A549 (cell line): ENCODE data around the gene RAPGEF5. TPM values are rescaled to one million over a fixed set of nuclear protein-coding genes. Genes with fewer than 3 reads are reported as not detected.

Source experiments
- ATAC-seq, 2 experiments: fragments of 200-7000 bp in 1 of 2; fragments of >200 bp in 1 of 2; cut with Nextera tagmentation in 1 of 2; cut with Tn5 transposase in 1 of 2; 3 replicates each; pipeline versions ENCODE4 v1.8.0 to v1.9.1; 2018 to 2020; ENCODE audit warnings: mild to moderate bottlenecking in 1 of 2, moderate library complexity in 1 of 2
- CTCF ChIA-PET: fragments of 300-600 bp; sonication (Branson Sonifier 250); formaldehyde crosslinking; extraction: SDS; loops from one replicate; lab custom pipeline; 2021; ENCODE audit warnings: antibody characterized with exemption, inconsistent platforms; lab: Yijun Ruan, JAX
- POLR2A ChIA-PET: fragments of 350-600 bp; formaldehyde crosslinking; extraction: SDS; loops from one replicate; lab custom pipeline; 2021; ENCODE audit warnings: antibody characterized with exemption, inconsistent platforms; lab: Yijun Ruan, JAX
- DNase-seq, 2 experiments: peaks; one replicate each; pipeline versions ENCODE4 v3.0.0 to v3.0.0-alpha.2; 2011 to 2016; ENCODE audit warnings: low read depth in 1 of 2, low spot score in 1 of 2
- FAIRE-seq: peaks from 2 replicates; lab custom pipeline; 2011; peaks lifted over from hg19 to GRCh38; lab: Jason Lieb, UNC
- H3K27ac ChIP-seq, 2 experiments: fragments of >200 bp; sonication (Bioruptor Twin); formaldehyde crosslinking; 3 replicates each; pipeline ENCODE4 v1.5.1; 2016 to 2017
- H3K4me1 ChIP-seq: fragments of >200 bp; sonication (Bioruptor Twin); formaldehyde crosslinking; 3 replicates; pipeline ENCODE4 v1.6.1; 2016
- H3K4me2 ChIP-seq: fragments of >200 bp; sonication (Bioruptor Twin); formaldehyde crosslinking; 3 replicates; pipeline ENCODE4 v1.6.1; 2016
- H3K4me3 ChIP-seq: fragments of >200 bp; sonication (Bioruptor Twin); formaldehyde crosslinking; 3 replicates; pipeline ENCODE4 v1.5.1; 2016
- H3K9me3 ChIP-seq: fragments of >200 bp; sonication (Bioruptor Twin); formaldehyde crosslinking; 3 replicates; pipeline ENCODE4 v1.6.1; 2016
- ATOH8 ChIP-seq: fragments of 250-450 bp; sonication (Bioruptor Pico); IDR thresholded peaks from 2 replicates; pipeline ENCODE4 v1.5.0; 2020; ENCODE audit warnings: low read depth, mild to moderate bottlenecking, moderate library complexity
- CBX2 ChIP-seq: fragments of 200-600 bp; sonication (generic); IDR thresholded peaks from 2 replicates; pipeline ENCODE4 v1.6.1; 2016; ENCODE audit warnings: low read depth, mild to moderate bottlenecking, borderline replicate concordance
- CHD2 ChIP-seq: fragments of 150-350 bp; IDR thresholded peaks from 2 replicates; pipeline ENCODE4 v1.6.1; 2014; ENCODE audit warnings: low read length; ENCODE audit not compliant: partially characterized antibody
- EHF ChIP-seq: fragments of 250-450 bp; sonication (Bioruptor Pico); IDR thresholded peaks from 2 replicates; pipeline ENCODE4 v1.5.0; 2020; ENCODE audit warnings: mild to moderate bottlenecking
- EHMT2 ChIP-seq: fragments of 200-600 bp; sonication (generic); IDR thresholded peaks from 2 replicates; pipeline ENCODE4 v1.6.1; 2016; ENCODE audit warnings: antibody characterized with exemption, low read depth, mild to moderate bottlenecking, moderate library complexity
- ELK1 ChIP-seq: fragments of 150-350 bp; IDR thresholded peaks from 2 replicates; pipeline ENCODE4 v1.6.1; 2014; ENCODE audit warnings: low read depth, mild to moderate bottlenecking, low read length
- EP300 ChIP-seq, 2 experiments: fragments of >200 bp; sonication (Bioruptor Twin); formaldehyde crosslinking; IDR thresholded peaks; 2 replicates in 1 of 2; 3 replicates in 1 of 2; pipeline ENCODE4 v1.6.1; 2016 to 2017
- FOSL2 ChIP-seq, 2 experiments: fragments of 450-650 bp in 1 of 2; fragments of >200 bp in 1 of 2; sonication (Bioruptor Twin) in 1 of 2; formaldehyde crosslinking; IDR thresholded peaks; 2 replicates each; pipeline versions ENCODE4 v1.5.0 to v1.6.1; 2016 to 2020; ENCODE audit warnings: mild to moderate bottlenecking in 1 of 2, moderate library complexity in 1 of 2
- HES2 ChIP-seq: fragments of >200 bp; sonication (Bioruptor Twin); formaldehyde crosslinking; IDR thresholded peaks from 2 replicates; pipeline ENCODE4 v1.6.1; 2016
- HEYL ChIP-seq: fragments of 250-450 bp; sonication (Bioruptor Pico); IDR thresholded peaks from 2 replicates; pipeline ENCODE4 v1.8.0; 2021; ENCODE audit warnings: mild to moderate bottlenecking, moderate library complexity
- HMGXB4 ChIP-seq: fragments of 250-450 bp; sonication (Bioruptor Pico); IDR thresholded peaks from 2 replicates; pipeline ENCODE4 v1.5.0; 2021; ENCODE audit warnings: mild to moderate bottlenecking, moderate library complexity, borderline replicate concordance
- JUN ChIP-seq, 2 experiments: fragments of >200 bp; sonication (Bioruptor Twin); formaldehyde crosslinking; IDR thresholded peaks; 2 replicates in 1 of 2; 3 replicates in 1 of 2; pipeline ENCODE4 v1.6.1; 2016 to 2017
- KDM1A ChIP-seq: fragments of 200-600 bp; sonication (generic); IDR thresholded peaks from 2 replicates; pipeline ENCODE4 v1.6.1; 2016; ENCODE audit warnings: low read depth, mild to moderate bottlenecking
- MAZ ChIP-seq: fragments of 150-350 bp; IDR thresholded peaks from 2 replicates; pipeline ENCODE4 v1.6.1; 2014; ENCODE audit warnings: antibody characterized with exemption, low read depth, low read length, borderline replicate concordance
- NFE2L2 ChIP-seq: fragments of 150-350 bp; conservative IDR thresholded peaks from 2 replicates; pipeline ENCODE4 v1.6.1; 2014; ENCODE audit warnings: low read length
- NR3C1 ChIP-seq: fragments of >200 bp; sonication (Bioruptor Twin); formaldehyde crosslinking; IDR thresholded peaks from 3 replicates; pipeline ENCODE4 v1.6.1; 2017
- PHF8 ChIP-seq: fragments of 200-600 bp; sonication (generic); IDR thresholded peaks from 2 replicates; pipeline ENCODE4 v1.6.1; 2016; ENCODE audit warnings: low read depth, mild to moderate bottlenecking, antibody characterized with exemption, moderate library complexity, borderline replicate concordance
- POLR2A ChIP-seq: IDR thresholded peaks from 2 replicates; pipeline ENCODE4 v1.6.1; 2012; ENCODE audit warnings: mild to moderate bottlenecking, low read length
- RAD21 ChIP-seq, 2 experiments: fragments of >200 bp in 1 of 2; sonication (Bioruptor Twin) in 1 of 2; formaldehyde crosslinking in 1 of 2; IDR thresholded peaks in 1 of 2; conservative IDR thresholded peaks in 1 of 2; 2 replicates in 1 of 2; 3 replicates in 1 of 2; pipeline ENCODE4 v1.6.1; 2012 to 2018; ENCODE audit warnings: inconsistent platforms in 1 of 2
- SMC3 ChIP-seq: fragments of >200 bp; sonication (Bioruptor Twin); formaldehyde crosslinking; IDR thresholded peaks from 3 replicates; pipeline ENCODE4 v1.6.1; 2018; ENCODE audit warnings: inconsistent platforms
- TFCP2L1 ChIP-seq: fragments of 250-450 bp; sonication (Bioruptor Pico); IDR thresholded peaks from 2 replicates; pipeline ENCODE4 v1.5.0; 2021; ENCODE audit warnings: mild to moderate bottlenecking
- TP53 ChIP-seq: fragments of 250-450 bp; sonication (Bioruptor Pico); IDR thresholded peaks from 2 replicates; pipeline ENCODE4 v1.5.0; 2021; ENCODE audit warnings: mild to moderate bottlenecking, moderate library complexity
- USF2 ChIP-seq: fragments of 450-650 bp; IDR thresholded peaks from 2 replicates; pipeline ENCODE4 v1.6.1; 2014; ENCODE audit warnings: antibody characterized with exemption
- ZC3H11A ChIP-seq: fragments of 450-650 bp; IDR thresholded peaks from 2 replicates; pipeline ENCODE4 v1.6.1; 2014; ENCODE audit warnings: antibody characterized with exemption, mild to moderate bottlenecking
- ZFP36 ChIP-seq: fragments of 450-650 bp; IDR thresholded peaks from 2 replicates; pipeline ENCODE4 v1.6.1; 2014; ENCODE audit warnings: borderline replicate concordance; ENCODE audit not compliant: partially characterized antibody
- WGBS: methylation state at CpG from one replicate; pipeline ENCODE4 v1.1.6; 2017; ENCODE audit errors: missing lambda C conversion rate; 5-methylcytosine and 5-hydroxymethylcytosine counted together
- polyA plus RNA-seq, 4 experiments: library from polyadenylated mRNA; depleted of rRNA in 3 of 4; stranded (reverse); fragments of >200 nt; fragmentation: RNase III in 1 of 4; extraction: RNeasy Plus Mini Kit Qiagen cat#74134 plus additional on column Dnase treatment in 1 of 4; gene quantifications; 2 replicates in 3 of 4; 3 replicates in 1 of 4; pipeline ENCODE4 v1.2.3, GENCODE V29; 2011 to 2017

The RAPGEF5 gene
- polyA plus RNA-seq, 2 of the 4 experiments (the other 2 are of a cell fraction): 0.03 to 0.14 TPM

GRCh38 chr7:22248111-22248809 lies 108.7 kb downstream of the RAPGEF5 start:
- POLR2A ChIA-PET: no interaction called here
- WGBS: 55% methylated on average over 7 of the region's 7 CpGs
- CTCF ChIA-PET: no interaction called here

GRCh38 chr7:22241805-22242390 lies 115.1 kb downstream of the RAPGEF5 start:
- Histone ChIP-seq H3K27ac (no peak overlapping the region), H3K4me1 (no peaks in the 10 kb centered on the region), H3K4me3 (no peak overlapping the region), H3K9me3 (no peaks in the 10 kb centered on the region), H3K4me2 (no peak overlapping the region)
- ChIA-PET CTCF (no interaction called here), POLR2A (no interaction called here)
- 21% methylated on average over 2 of the region's 2 CpGs for WGBS
- no peak for DNase-seq
- FAIRE-seq: no peak
- TF ChIP-seq KDM1A (no peak), ATOH8 (CRISPR knock-in tag) (no peak), USF2 (no peak), TFCP2L1 (no peak), TP53 (CRISPR knock-in tag) (no peak), EHMT2 (no peak), MAZ (no peak), ELK1 (no peak), EHF (CRISPR knock-in tag) (no peak), HMGXB4 (no peak), CHD2 (no peak), ZFP36 (no peak), RAD21 (conservative IDR thresholded peaks at IDR 0.05 in 1 of 2, IDR thresholded peaks at IDR 0.05 in 1 of 2) (no peak), FOSL2 (IDR thresholded peaks at IDR 0.05) (no peak), FOSL2 (CRISPR knock-in tag; IDR thresholded peaks at IDR 0.05) (no peak), HEYL (CRISPR knock-in tag) (no peak), HES2 (no peak), SMC3 (no peak), POLR2A (no peak)
- ATAC-seq: no peak

More at GRCh38 chr7:22248111-22248809, 108.7 kb downstream of the RAPGEF5 start:
- FAIRE-seq: no peak
- no peak overlapping the region for H3K4me3 ChIP-seq
- no peak for DNase-seq
- no peak for ATAC-seq
- H3K4me1 ChIP-seq: no peaks in the 10 kb centered on the region
- H3K4me2 ChIP-seq: no peak overlapping the region
- no peak overlapping the region for H3K27ac ChIP-seq
- no peaks in the 10 kb centered on the region for H3K9me3 ChIP-seq
- TF ChIP-seq NFE2L2 (no peak), NR3C1 (no peak), ZC3H11A (no peak), PHF8 (no peak), TP53 (CRISPR knock-in tag) (no peak), ATOH8 (CRISPR knock-in tag) (no peak), JUN (IDR thresholded peaks at IDR 0.05) (no peak), EP300 (IDR thresholded peaks at IDR 0.05) (no peak), CBX2 (no peak)
